ENCODE measurements around the gene GPR62.

GRCh38 chr3:52004163-52004787 lies 49.1 kb downstream of the GPR62 start:
- TF ChIP-seq, protein P1, sequence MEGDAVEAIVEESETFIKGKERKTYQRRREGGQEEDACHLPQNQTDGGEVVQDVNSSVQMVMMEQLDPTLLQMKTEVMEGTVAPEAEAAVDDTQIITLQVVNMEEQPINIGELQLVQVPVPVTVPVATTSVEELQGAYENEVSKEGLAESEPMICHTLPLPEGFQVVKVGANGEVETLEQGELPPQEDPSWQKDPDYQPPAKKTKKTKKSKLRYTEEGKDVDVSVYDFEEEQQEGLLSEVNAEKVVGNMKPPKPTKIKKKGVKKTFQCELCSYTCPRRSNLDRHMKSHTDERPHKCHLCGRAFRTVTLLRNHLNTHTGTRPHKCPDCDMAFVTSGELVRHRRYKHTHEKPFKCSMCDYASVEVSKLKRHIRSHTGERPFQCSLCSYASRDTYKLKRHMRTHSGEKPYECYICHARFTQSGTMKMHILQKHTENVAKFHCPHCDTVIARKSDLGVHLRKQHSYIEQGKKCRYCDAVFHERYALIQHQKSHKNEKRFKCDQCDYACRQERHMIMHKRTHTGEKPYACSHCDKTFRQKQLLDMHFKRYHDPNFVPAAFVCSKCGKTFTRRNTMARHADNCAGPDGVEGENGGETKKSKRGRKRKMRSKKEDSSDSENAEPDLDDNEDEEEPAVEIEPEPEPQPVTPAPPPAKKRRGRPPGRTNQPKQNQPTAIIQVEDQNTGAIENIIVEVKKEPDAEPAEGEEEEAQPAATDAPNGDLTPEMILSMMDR (conservative IDR thresholded peaks at IDR 0.05; ENCODE audit: low read depth, low read length): peak; percentile 40; the same call in 1 of the 2 replicates
- TF ChIP-seq EZH2 (IDR thresholded peaks at IDR 0.05; ENCODE audit: low read length, unreplicated experiment) (no peak), EZH2phosphoT487 (IDR thresholded peaks at IDR 0.05; ENCODE audit: borderline replicate concordance, low read length) (no peak)
